Measurements from ENCODE around the gene TUBAL3.

Gene TUBAL3

GRCh38 chr10:5404208-5405041 is at the start of gene TUBAL3:
Gene TUBAL3 (minus strand): TSS chr10:5404828. CDS start chr10:5404792, 36 bp downstream.
- DNase-seq = no peak

- DNase-seq = no peak
Observed at GRCh38 chr10:5453749-5454489, 49.3 kb upstream of the TUBAL3 start.

- no peak for DNase-seq
Observed at GRCh38 chr10:5450605-5451384, 46.2 kb upstream of the TUBAL3 start.

- DNase-seq = no peak
Observed at GRCh38 chr10:5449823-5450222, 45.2 kb upstream of the TUBAL3 start.

- no peak for DNase-seq
Observed at GRCh38 chr10:5449227-5449626, 44.6 kb upstream of the TUBAL3 start.

- DNase-seq = no peak
Observed at GRCh38 chr10:5448333-5449001, 43.8 kb upstream of the TUBAL3 start.

- no peak for DNase-seq
Observed at GRCh38 chr10:5447611-5448071, 43.0 kb upstream of the TUBAL3 start.

GRCh38 chr10:5447056-5447455 is 42.4 kb upstream of the TUBAL3 start:
- no peak for DNase-seq

GRCh38 chr10:5446390-5446926 is 41.8 kb upstream of the TUBAL3 start:
- DNase-seq = peak; percentile 82

GRCh38 chr10:5445006-5445405 is 40.4 kb upstream of the TUBAL3 start:
- no peak for DNase-seq

GRCh38 chr10:5443429-5443828 is 38.8 kb upstream of the TUBAL3 start:
- no peak for DNase-seq

GRCh38 chr10:5442990-5443370 is 38.4 kb upstream of the TUBAL3 start:
- no peak for DNase-seq

- no peak for DNase-seq
Observed at GRCh38 chr10:5442065-5442989, 37.7 kb upstream of the TUBAL3 start.

- no peak for DNase-seq
Observed at GRCh38 chr10:5441106-5441505, 36.5 kb upstream of the TUBAL3 start.

GRCh38 chr10:5440206-5440605 is 35.6 kb upstream of the TUBAL3 start:
- no peak for DNase-seq

- no peak for DNase-seq
Observed at GRCh38 chr10:5435328-5435727, 30.7 kb upstream of the TUBAL3 start.

GRCh38 chr10:5434017-5434753 is 29.6 kb upstream of the TUBAL3 start:
- DNase-seq = no peak

GRCh38 chr10:5433182-5433581 is 28.6 kb upstream of the TUBAL3 start:
- DNase-seq = no peak

GRCh38 chr10:5428133-5428532 is 23.5 kb upstream of the TUBAL3 start:
- DNase-seq = no peak

- DNase-seq = no peak
Observed at GRCh38 chr10:5424751-5425150, 20.1 kb upstream of the TUBAL3 start.

- no peak for DNase-seq
Observed at GRCh38 chr10:5423771-5424170, 19.1 kb upstream of the TUBAL3 start.
